Caki2 (cell line): ENCODE measurements around the gene PRELID1. TPM values are rescaled to one million over a fixed set of nuclear protein-coding genes. Genes with fewer than 3 reads are reported as not detected.
"Not testable (repeated sequence)": the region's sequence is repeated elsewhere in the genome, so short reads cannot be mapped to it uniquely, and the experiment has no call there.

ENCODE experiments used
- DNase-seq: peaks from one replicate; pipeline ENCODE4 v3.0.0-alpha.2; 2015; ENCODE audit warnings: low read depth
- in situ Hi-C: cut with HindIII; loops from 2 replicates; pipeline ENCODE4 v1.10.0; 2016; ENCODE audit warnings: low sequenced_read_pairs, low pct_unique_long_range_greater_than_20kb, mixed read lengths
- total RNA-seq: library from RNA; depleted of rRNA; stranded (reverse); fragments of >200 nt; shearing (Covaris generic); gene quantifications from 2 replicates; pipeline ENCODE4 v1.2.3, GENCODE V29; 2014; ENCODE audit warnings: low replicate concordance

PRELID1 gene
- total RNA-seq, 1 experiment from 2014 or later: 533 TPM

- in situ Hi-C loops: no loop called here
Measured at GRCh38 chr5:177330991-177331842, 27.6 kb downstream of the PRELID1 start.

GRCh38 chr5:177332031-177332895 lies 28.7 kb downstream of the PRELID1 start:
- in situ Hi-C loops: no loop called here
- no peak for DNase-seq

More at GRCh38 chr5:177330991-177331842, 27.6 kb downstream of the PRELID1 start:
- no peak for DNase-seq

- in situ Hi-C loops: no loop called here
- no peak for DNase-seq
Measured at GRCh38 chr5:177332896-177333260, 29.3 kb downstream of the PRELID1 start.

- DNase-seq: no peak
- in situ Hi-C loops: no loop called here
Measured at GRCh38 chr5:177333420-177334154, 30.0 kb downstream of the PRELID1 start.

- DNase-seq: no peak
- in situ Hi-C loops: no loop called here
Measured at GRCh38 chr5:177334155-177334551, 30.6 kb downstream of the PRELID1 start.

- no peak for DNase-seq
- in situ Hi-C loops: no loop called here
Measured at GRCh38 chr5:177334781-177335700, 31.4 kb downstream of the PRELID1 start.

- in situ Hi-C loops: no loop called here
- DNase-seq: no peak
Measured at GRCh38 chr5:177335701-177336065, 32.1 kb downstream of the PRELID1 start.

GRCh38 chr5:177336112-177336511 lies 32.5 kb downstream of the PRELID1 start:
- in situ Hi-C loops: no loop called here

GRCh38 chr5:177336603-177337494 lies 33.2 kb downstream of the PRELID1 start:
- DNase-seq: no peak
- in situ Hi-C loops: no loop called here

More at GRCh38 chr5:177336112-177336511, 32.5 kb downstream of the PRELID1 start:
- peak; percentile 35 for DNase-seq

- in situ Hi-C loops: no loop called here
- no peak for DNase-seq
Measured at GRCh38 chr5:177338251-177339106, 34.9 kb downstream of the PRELID1 start.

GRCh38 chr5:177339107-177339638 lies 35.6 kb downstream of the PRELID1 start:
- DNase-seq: no peak
- in situ Hi-C loops: no loop called here

GRCh38 chr5:177343000-177343399 lies 39.4 kb downstream of the PRELID1 start:
- in situ Hi-C loops, DNase-seq: not testable (repeated sequence)

GRCh38 chr5:177343777-177344176 lies 40.2 kb downstream of the PRELID1 start:
- no peak for DNase-seq
- in situ Hi-C loops: no loop called here

GRCh38 chr5:177344891-177345290 lies 41.3 kb downstream of the PRELID1 start:
- no peak for DNase-seq
- in situ Hi-C loops: no loop called here

- in situ Hi-C loops: no loop called here
- no peak for DNase-seq
Measured at GRCh38 chr5:177346820-177347219, 43.2 kb downstream of the PRELID1 start.

- DNase-seq: no peak
- in situ Hi-C loops: no loop called here
Measured at GRCh38 chr5:177347699-177348098, 44.1 kb downstream of the PRELID1 start.
